Smooth muscle cell (in vitro differentiated cells): ENCODE data around the gene IER5. TPM values are rescaled to one million over a fixed set of nuclear protein-coding genes. Genes with fewer than 3 reads are reported as not detected.
"Not testable (repeated sequence)": the region's sequence is repeated elsewhere in the genome, so short reads cannot be mapped to it uniquely, and the experiment has no call there.

ENCODE experiments used
- DNase-seq: peaks from one replicate; lab custom pipeline; 2025; ENCODE audit not compliant: unreplicated experiment; lab: John Stamatoyannopoulos, UW
- H2AFZ ChIP-seq: fragments of 200-600 bp; sonication (generic); 2 replicates; pipeline ENCODE4 v1.6.0; 2016; ENCODE audit warnings: antibody characterized with exemption, low read depth, mild to moderate bottlenecking
- H3F3A ChIP-seq: fragments of 200-600 bp; sonication (generic); 2 replicates; pipeline ENCODE4 v1.6.0; 2017; ENCODE audit warnings: antibody characterized with exemption, low read depth
- H3K27ac ChIP-seq: fragments of 200-600 bp; sonication (generic); 2 replicates; pipeline ENCODE4 v1.5.1; 2016; ENCODE audit warnings: low read depth, mild to moderate bottlenecking
- H3K27me3 ChIP-seq: fragments of 200-600 bp; sonication (generic); 2 replicates; pipeline ENCODE4 v1.6.1; 2016; ENCODE audit warnings: low read depth, mild to moderate bottlenecking
- H3K36me3 ChIP-seq: fragments of 200-600 bp; sonication (generic); 2 replicates; pipeline ENCODE4 v1.5.1; 2016; ENCODE audit warnings: low read depth
- H3K4me1 ChIP-seq: fragments of 200-600 bp; sonication (generic); 2 replicates; pipeline ENCODE4 v1.5.1; 2016; ENCODE audit warnings: low read depth
- H3K4me2 ChIP-seq: fragments of 200-600 bp; sonication (generic); 2 replicates; pipeline ENCODE4 v1.6.0; 2016; ENCODE audit warnings: mild to moderate bottlenecking
- H3K4me3 ChIP-seq: fragments of 200-600 bp; sonication (generic); 2 replicates; pipeline ENCODE4 v1.5.1; 2016; ENCODE audit warnings: mild to moderate bottlenecking
- H3K79me2 ChIP-seq: fragments of 200-600 bp; sonication (generic); 2 replicates; pipeline ENCODE4 v1.6.0; 2016; ENCODE audit warnings: low read depth, mild to moderate bottlenecking
- H3K9ac ChIP-seq: fragments of 200-600 bp; sonication (generic); 2 replicates; pipeline ENCODE4 v1.6.0; 2016; ENCODE audit warnings: low read depth
- H3K9me3 ChIP-seq: fragments of 200-600 bp; sonication (generic); replicated peaks from 2 replicates; pipeline ENCODE4 v1.5.1; 2016; ENCODE audit warnings: low read depth
- H4K20me1 ChIP-seq: fragments of 200-600 bp; sonication (generic); 2 replicates; pipeline ENCODE4 v1.6.0; 2016; ENCODE audit warnings: low read depth
- WGBS: methylation state at CpG from one replicate; pipeline ENCODE4 v1.1.7; 2016; ENCODE audit warnings: low lambda C conversion rate; 5-methylcytosine and 5-hydroxymethylcytosine counted together
- polyA plus RNA-seq: library from polyadenylated mRNA; unstranded; fragments of >200 nt; fragmentation: Nextera tagmentation; extraction: Ambion mirVana; gene quantifications from 2 replicates; pipeline ENCODE4 v1.2.1, GENCODE V29; 2016
- total RNA-seq: library from RNA; depleted of rRNA; stranded (reverse); fragments of >200 nt; gene quantifications from 2 replicates; pipeline ENCODE4 v1.2.3, GENCODE V29; 2014
- TF ChIP-seq, protein P1 (sequence below): fragments of 200-600 bp; sonication (generic); IDR thresholded peaks from 2 replicates; pipeline ENCODE4 v1.5.1; 2017; ENCODE audit warnings: borderline replicate concordance, mild to moderate bottlenecking, antibody characterized with exemption; ENCODE audit not compliant: insufficient read depth, poor library complexity, severe bottlenecking

The IER5 gene
- total and polyA plus RNA-seq, 2 experiments from 2014 or later = 35.1 to 39.9 TPM

DNA sequence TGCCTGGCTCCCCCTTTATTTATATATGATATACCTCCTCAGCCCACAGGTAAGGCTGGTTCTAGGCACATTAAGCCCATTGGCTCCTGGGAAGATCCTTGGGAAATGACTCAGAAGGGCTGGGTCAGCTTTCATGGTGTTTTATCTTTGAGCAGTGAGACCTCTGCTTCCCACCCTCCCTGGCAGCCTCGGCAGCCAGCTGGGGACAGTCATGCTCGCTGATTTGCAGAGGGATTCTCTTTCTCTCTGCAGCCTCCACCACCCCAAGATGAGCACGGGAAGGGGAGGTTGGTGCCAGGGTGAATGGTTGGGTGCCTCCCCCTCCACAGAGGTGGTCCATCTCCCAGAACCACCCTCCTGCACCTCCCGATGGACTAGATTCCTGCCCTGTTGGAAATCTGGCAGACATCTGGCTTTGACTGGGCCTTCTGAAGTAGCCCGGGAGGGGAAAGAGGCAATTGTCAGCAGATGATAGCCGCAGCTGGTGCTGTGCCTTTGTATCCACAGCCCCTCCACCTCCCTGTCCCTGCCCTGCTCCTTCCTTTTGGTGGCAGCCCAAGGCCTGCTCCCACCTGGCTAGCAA, 24.6 kb downstream of the IER5 start:
- 31% methylated on average over 6 of the region's 6 CpGs for WGBS
- no peaks in the 10 kb centered on the region for H3K79me2 ChIP-seq
- no peaks in the 10 kb centered on the region for H3K9me3 ChIP-seq
- peaks cover 23% of the 10 kb centered on the region for H3K4me1 ChIP-seq
- H3K4me2 ChIP-seq = peak overlapping the region; percentile 28
- no peaks in the 10 kb centered on the region for H3K36me3 ChIP-seq
- peak overlapping the region; percentile 80 for H3K27ac ChIP-seq
- no peak for DNase-seq
- peaks cover 6% of the 10 kb centered on the region for H3F3A ChIP-seq
- no peak overlapping the region for H3K4me3 ChIP-seq
- no peaks in the 10 kb centered on the region for H4K20me1 ChIP-seq
- no peak overlapping the region for H2AFZ ChIP-seq
- H3K9ac ChIP-seq = no peak overlapping the region
- TF ChIP-seq, protein P1, sequence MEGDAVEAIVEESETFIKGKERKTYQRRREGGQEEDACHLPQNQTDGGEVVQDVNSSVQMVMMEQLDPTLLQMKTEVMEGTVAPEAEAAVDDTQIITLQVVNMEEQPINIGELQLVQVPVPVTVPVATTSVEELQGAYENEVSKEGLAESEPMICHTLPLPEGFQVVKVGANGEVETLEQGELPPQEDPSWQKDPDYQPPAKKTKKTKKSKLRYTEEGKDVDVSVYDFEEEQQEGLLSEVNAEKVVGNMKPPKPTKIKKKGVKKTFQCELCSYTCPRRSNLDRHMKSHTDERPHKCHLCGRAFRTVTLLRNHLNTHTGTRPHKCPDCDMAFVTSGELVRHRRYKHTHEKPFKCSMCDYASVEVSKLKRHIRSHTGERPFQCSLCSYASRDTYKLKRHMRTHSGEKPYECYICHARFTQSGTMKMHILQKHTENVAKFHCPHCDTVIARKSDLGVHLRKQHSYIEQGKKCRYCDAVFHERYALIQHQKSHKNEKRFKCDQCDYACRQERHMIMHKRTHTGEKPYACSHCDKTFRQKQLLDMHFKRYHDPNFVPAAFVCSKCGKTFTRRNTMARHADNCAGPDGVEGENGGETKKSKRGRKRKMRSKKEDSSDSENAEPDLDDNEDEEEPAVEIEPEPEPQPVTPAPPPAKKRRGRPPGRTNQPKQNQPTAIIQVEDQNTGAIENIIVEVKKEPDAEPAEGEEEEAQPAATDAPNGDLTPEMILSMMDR = no peak
- no peaks in the 10 kb centered on the region for H3K27me3 ChIP-seq

DNA sequence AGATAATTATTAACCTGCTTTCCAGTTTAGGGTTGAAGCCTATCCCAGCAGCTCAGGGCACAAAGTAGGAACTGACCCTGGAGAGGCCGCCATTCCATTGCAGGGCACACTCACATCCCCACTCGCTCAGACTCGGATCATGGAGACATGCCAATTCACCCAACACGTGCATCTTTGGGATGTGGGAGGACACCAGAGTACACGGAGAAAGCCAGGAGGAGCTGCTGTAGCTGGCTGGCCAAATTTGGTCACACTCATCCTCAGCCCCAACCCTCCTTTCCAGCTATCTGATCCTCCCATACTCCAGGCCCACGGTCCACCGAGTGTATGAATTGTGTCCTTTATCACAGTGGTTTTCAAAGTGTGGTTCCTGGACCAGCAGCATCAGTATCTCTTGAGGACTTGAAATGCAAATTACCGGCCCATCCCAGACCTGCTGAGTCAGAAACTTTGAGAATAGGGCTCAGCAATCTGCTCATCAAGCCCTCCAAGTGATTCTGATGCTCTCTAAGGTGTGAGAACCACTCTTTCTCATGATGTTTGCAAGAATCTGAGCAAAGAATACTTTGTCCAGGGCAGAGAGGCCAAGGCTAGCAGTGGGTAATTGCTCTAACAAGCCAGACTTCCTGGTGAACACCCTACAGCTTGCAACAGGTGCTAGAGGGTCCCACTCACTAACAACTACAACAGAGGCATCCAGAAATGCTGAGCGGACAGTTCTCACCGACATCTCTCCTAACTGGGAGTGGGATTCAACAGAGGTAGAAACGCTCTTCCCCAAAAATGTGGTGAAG, 26.3 kb downstream of the IER5 start:
- peaks cover 25% of the 10 kb centered on the region for H3K4me1 ChIP-seq
- H3K27ac ChIP-seq = no peak overlapping the region
- no peaks in the 10 kb centered on the region for H4K20me1 ChIP-seq
- DNase-seq = no peak
- H2AFZ ChIP-seq = no peak overlapping the region
- H3K4me2 ChIP-seq = no peak overlapping the region
- peaks cover 6% of the 10 kb centered on the region for H3F3A ChIP-seq
- TF ChIP-seq, protein P1 = no peak
- no peaks in the 10 kb centered on the region for H3K9me3 ChIP-seq
- H3K9ac ChIP-seq = no peak overlapping the region
- H3K79me2 ChIP-seq = no peaks in the 10 kb centered on the region
- H3K4me3 ChIP-seq = no peak overlapping the region
- H3K36me3 ChIP-seq = no peaks in the 10 kb centered on the region
- H3K27me3 ChIP-seq = no peaks in the 10 kb centered on the region
- 85% methylated on average over 11 of the region's 11 CpGs for WGBS

DNA sequence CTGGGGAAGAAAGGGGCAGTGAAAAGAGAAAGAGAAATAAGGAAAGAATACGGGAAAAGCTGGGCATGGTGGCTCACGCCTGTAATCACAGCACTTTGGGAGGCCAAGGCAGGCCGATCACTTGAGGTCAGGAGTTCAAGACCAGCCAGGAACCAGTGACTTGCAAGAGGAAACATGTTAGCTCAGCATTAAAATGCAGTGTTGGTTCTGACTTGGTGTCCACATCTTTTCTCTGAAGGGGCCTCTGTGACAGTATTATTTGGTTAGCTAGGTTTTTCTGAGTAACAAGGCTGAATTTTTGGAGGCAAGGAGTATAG, 26.8 kb downstream of the IER5 start:
- Histone ChIP-seq H3K9ac (no peak overlapping the region), H3K27me3 (no peaks in the 10 kb centered on the region), H3K4me3 (no peak overlapping the region), H3K27ac (no peak overlapping the region), H3K9me3 (no peaks in the 10 kb centered on the region), H3K36me3 (no peaks in the 10 kb centered on the region), H3K4me2 (no peak overlapping the region), H3K79me2 (no peaks in the 10 kb centered on the region), H2AFZ (no peak overlapping the region), H3K4me1 (peaks cover 25% of the 10 kb centered on the region), H3F3A (peaks cover 6% of the 10 kb centered on the region), H4K20me1 (no peaks in the 10 kb centered on the region)
- WGBS = 94% methylated on average over 3 of the region's 3 CpGs
- DNase-seq = no peak
- TF ChIP-seq, protein P1 = no peak

DNA sequence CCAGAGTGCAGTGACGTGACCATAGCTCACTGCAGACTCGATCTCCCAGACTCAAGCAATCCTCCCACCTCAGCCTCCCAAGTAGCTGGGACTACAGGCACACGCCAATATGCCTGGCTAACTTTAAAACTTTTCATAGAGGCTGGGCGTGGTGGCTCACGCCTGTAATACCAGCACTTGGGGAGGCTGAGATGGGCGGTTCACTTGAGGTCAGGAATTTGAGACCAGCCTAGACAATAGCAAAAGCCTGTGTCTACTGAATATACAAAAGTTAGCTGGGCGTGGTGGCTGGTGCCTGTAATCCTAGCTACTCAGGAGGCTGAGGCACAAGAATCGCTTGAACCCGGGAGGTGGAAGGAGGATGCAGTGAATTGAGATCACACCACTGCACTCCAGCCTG, 27.5 kb downstream of the IER5 start:
- not testable (repeated sequence) for H3K9me3 ChIP-seq, H4K20me1 ChIP-seq, H3K27ac ChIP-seq, H3K27me3 ChIP-seq, H3K9ac ChIP-seq, H3K4me3 ChIP-seq, H3K36me3 ChIP-seq, H3K4me2 ChIP-seq, H3F3A ChIP-seq, DNase-seq, H3K79me2 ChIP-seq, H2AFZ ChIP-seq
- peaks cover 25% of the 10 kb centered on the region for H3K4me1 ChIP-seq
- WGBS = 95% methylated on average over 9 of the region's 9 CpGs
